CD1c-positive myeloid dendritic cell (primary cell): ENCODE results near the gene PGAP6.
"Not testable (repeated sequence)": the region's sequence is repeated elsewhere in the genome, so short reads cannot be mapped to it uniquely, and the experiment has no call there.

Source experiments
- DNase-seq: peaks from one replicate; pipeline ENCODE4 v3.0.0-alpha.2; 2016; ENCODE audit errors: extremely low spot score

PGAP6 gene

GRCh38 chr16:379183-379960, 2.4 kb downstream of the PGAP6 start:
- no peak for DNase-seq

- DNase-seq: no peak
Measured at GRCh38 chr16:378821-379182, 3.0 kb downstream of the PGAP6 start.

DNA sequence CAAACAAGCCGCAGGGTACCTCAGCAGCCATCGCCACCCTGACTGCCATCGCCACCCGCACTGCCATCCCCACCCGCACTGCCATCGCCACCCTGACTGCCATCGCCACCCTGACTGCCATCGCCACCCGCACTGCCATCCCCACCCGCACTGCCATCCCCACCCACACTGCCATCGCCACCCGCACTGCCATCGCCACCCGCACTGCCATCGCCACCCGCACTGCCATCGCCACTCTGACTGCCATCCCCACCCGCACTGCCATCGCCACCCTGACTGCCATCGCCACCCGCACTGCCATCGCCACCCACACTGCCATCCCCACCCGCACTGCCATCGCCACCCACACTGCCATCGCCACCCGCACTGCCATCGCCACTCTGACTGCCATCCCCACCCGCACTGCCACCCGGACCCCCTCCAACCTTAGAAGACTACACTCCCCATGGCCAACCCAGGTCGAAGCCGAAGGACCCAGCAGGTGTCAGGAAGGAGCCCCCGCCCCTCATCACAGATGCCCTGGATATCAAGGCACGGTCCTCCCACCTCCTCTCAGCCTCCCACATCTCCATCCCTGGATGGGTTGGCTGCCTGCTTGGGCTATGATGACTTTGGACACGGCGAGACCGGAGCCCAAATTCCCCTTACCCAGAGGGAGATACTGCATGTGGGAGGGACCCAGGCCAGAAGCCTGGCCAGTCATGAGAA, 3.5 kb downstream of the PGAP6 start:
- not testable (repeated sequence) for DNase-seq

GRCh38 chr16:377419-377951, 4.3 kb downstream of the PGAP6 start:
- DNase-seq: no peak

- DNase-seq: no peak
Measured at GRCh38 chr16:376817-377418, 4.9 kb downstream of the PGAP6 start.

GRCh38 chr16:375927-376816, 5.6 kb downstream of the PGAP6 start:
- DNase-seq: no peak

DNA sequence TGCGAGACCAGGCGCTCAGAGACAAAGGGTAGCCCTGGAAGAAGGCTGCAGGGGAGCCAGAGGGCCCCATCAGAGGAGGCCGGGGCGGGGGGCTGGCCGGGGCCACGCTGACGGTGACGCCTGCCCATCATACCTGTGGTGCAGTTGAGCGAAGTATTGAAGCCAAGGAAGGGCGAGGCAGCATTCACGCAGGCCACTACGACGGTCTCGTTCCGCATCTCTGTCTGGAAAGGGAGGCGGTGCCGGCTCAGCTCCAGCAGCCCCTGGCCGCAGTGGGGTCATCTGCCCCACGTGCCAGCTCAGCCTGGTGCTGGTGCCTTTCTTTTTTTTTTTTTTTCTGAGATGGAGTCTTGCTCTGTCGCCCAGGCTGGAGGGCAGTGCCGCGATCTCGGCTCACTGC, 6.6 kb downstream of the PGAP6 start:
- DNase-seq: no peak

- DNase-seq: no peak
Measured at GRCh38 chr16:374616-374926, 7.2 kb downstream of the PGAP6 start.

DNA sequence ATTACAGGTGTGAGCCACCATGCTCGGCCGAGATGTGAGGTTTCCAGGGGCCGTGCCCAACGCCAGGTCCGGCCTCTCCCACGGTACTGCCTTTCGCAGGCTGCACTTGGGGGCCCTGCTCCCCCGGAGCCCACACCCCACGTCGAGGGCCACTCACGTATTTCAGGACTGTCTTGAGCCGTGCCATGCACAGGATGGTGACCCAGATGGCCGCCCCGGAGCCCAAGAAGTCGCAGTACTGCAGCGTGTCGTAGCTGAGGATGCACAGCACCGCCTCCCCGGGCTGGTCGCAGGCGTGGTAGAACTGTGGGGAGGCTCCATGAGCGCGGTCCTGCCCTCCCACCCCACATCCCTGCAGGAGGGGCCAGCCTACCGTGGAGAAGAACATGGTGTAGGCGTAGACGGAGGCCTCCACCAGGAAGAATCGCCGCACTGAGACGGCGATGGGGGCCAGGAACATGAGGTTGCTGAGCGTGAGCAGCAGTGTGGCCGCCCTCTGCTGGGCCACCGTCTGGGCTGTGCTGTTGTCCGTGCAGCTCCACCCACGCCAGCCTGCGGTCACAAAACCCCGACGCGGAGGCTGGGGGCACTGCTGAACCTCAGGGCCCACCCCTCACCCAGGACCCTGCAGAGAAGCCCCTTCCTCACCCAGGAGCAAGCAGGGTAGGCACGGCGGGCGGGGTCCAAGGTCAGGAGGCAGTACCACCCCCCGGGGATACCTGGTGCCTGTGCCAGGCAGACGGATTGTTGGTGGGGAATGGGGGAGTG, 7.7 kb downstream of the PGAP6 start:
- DNase-seq: no peak

DNA sequence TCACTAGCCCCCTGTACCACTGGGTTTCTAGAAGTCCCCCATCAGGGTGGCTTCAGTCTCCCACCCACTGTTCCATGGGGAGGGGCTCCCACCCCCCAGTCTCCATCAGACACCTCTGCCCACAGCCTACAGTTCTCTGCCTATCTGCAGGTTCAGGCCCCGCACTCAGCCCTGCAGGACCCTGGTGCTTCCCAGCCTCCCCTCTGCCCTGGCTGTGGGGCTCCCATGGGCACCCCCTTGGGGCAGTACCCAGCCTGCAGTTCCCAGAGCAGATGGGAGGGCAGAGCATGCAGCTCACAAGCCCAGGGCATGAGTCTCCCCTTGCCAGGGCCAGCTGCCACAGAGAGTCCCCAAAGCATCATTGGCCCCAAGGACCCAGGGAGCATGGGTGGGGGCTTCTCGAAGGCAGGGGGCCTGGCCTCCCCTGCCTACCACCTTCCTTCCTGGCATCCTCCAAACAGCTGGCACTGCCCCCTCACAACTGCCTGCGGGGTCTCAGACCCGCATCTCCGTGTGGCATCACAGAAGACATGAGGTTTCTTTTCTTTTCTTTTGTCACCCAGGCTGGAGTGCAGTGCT, 8.7 kb downstream of the PGAP6 start:
- DNase-seq: no peak

GRCh38 chr16:372302-372983, 9.3 kb downstream of the PGAP6 start:
- no peak for DNase-seq

DNA sequence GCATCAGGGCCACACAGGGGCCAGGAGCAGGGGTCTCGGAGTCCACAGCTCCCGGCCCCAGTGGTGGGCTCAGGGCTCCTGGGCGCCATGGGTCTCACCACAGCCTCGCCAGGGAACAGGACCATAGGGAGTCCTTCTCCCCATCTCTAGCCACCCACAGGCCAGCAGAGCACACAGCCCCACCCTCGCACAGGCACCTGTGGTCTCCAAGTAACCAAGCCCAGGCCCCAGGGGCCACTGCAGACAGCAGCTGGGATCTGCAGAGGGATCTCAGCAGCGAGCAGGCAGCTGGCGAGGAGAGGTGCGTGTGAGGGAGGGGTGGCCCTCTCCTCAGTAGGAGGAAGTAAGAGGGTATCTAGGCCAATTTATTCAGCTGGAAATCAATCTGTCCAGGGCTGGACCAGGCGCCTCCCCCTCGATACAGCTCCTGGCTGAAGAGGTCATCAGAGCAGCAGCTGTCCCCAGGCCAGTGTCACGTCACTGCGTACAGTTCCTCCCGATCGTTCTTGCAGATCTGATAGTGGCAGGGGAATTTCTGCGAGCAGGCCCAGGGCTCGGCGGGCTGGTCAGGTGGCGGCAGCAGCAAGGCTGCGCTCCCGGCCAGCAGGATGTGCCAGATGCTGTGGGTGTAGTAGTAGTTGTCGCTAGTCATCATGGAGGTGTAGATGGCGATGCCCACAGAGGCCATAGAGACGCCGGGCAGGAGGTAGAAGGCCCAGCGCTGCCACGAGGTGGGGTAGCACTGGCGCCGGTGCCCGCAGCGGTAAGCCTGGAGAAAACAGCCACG, 10.1 kb downstream of the PGAP6 start:
- DNase-seq: no peak

DNA sequence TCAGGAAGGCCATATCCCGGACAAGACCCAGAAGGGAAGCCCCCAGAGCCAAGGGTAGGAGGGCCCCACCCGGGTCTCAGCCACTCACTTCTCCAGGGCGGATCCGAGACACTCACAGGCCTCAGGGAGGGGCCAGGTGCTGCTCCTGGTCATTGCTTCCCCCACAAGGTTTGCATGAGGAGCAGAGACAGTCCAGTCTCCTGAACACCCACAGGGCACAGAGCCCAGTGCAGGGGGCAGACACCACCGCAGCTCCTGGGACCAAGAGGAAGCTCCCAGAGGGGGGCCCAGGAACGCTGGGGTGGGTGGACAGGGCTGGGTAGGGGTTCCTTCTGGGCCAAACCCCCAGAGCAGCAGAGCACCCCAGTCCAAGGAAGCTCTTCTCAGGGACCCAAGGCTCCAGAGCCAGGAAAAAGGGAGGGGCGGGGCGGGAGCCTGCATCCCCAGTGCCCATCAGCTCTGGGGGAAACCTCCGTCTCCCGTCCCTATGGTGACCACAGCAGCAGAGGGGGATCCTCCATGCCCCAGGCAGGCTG, 10.7 kb downstream of the PGAP6 start:
- no peak for DNase-seq

DNA sequence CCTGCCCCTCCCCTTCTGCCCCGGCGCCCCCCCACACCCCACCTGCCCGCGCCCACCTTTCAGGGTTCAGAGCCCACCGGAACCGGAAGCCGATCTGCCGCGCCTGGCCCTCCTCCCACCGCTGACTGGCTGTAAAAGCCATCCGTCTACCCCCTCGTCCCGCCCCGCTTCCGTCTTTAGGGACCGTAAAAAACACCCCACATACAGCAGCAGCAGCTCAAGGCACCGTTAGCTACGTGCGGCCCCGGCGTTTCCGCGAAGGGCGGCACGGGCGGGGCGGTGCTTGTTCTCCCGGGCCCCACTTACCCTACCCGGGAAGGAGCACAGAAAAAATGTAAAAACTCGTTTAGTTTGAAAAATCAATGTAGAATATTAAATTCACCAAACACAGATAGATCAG, 11.3 kb downstream of the PGAP6 start, which contains the start of gene MRPL28:
Gene MRPL28, minus strand, starts transcription at position 96 of the 400 bp plus-strand sequence. CDS start 320 bp downstream, outside the sequence.
- peak; percentile 96 for DNase-seq

GRCh38 chr16:369866-370436, 11.8 kb downstream of the PGAP6 start:
- no peak for DNase-seq

- no peak for DNase-seq
Measured at GRCh38 chr16:369275-369865, 12.4 kb downstream of the PGAP6 start.

DNA sequence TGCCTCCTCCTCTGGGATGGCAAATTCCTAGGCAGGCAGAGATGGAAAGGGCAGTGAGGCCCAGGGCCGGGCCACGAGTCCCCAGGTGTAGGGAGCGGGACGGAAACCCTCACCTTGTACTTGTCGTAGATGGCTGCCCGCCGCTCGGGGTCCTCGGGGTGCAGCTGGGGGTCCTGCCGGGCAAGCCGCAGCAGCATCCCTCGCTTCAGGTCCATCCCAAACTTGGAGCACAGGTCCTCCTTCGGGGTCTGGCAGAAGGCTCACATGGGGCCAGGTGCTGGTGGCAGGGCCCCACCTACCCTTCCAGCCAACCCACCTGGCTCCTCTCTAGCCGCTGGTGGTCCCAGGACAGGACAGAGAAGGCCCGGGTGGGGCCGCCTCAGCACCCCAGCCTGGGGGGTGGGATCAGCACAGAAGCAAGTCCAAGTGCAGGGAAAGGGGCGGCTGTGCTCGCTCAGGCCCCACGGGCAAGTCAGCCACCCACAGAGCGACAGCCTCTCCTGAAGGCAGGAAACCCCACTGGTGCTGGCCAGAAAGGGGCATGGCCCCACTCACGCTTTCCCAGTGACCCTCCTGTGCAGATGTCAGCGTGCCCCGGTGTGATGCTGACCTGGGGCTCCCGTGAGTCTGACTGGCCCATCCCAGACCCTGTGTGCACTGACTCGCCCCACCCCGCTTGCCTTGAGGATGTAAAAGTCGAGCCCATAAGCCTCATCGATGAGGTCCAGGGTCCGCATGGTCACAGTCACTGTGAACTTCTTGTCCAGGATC, 13.2 kb downstream of the PGAP6 start:
- no peak for DNase-seq
